ENCODE data around the gene SMIM45.

SMIM45 gene

GRCh38 chr22:41906822-41907221, 45.1 kb upstream of the SMIM45 start:
- Histone ChIP-seq H3K27ac (no peak overlapping the region), H3K4me1 (peaks cover 9 to 18% of the 10 kb centered on the region in 2 donors), H3K9me3 (no peaks in the 10 kb centered on the region), H3K27me3 (peaks cover 13% of the 10 kb centered on the region), H3K4me3 (replicated peaks in 1 of 3) (no peak overlapping the region), H3K36me3 (peaks cover 26 to 30% of the 10 kb centered on the region in 2 donors)
- no peak for TF ChIP-seq POLR2A (IDR thresholded peaks at IDR 0.05)
- TF ChIP-seq CTCF (IDR thresholded peaks at IDR 0.05), result no peak
- intact Hi-C loops (cut with DNase I), result no loop called here
- WGBS, 2 donors, result 97 to 100% methylated on average over 4 to 5 of the region's 5 CpGs
- DNase-seq, result no peak

- no peak for DNase-seq
- peaks cover 23 to 26% of the 10 kb centered on the region in 2 donors for H3K36me3 ChIP-seq
- TF ChIP-seq POLR2A (IDR thresholded peaks at IDR 0.05), result no peak
- TF ChIP-seq CTCF (IDR thresholded peaks at IDR 0.05), result no peak
- H3K9me3 ChIP-seq, result no peaks in the 10 kb centered on the region
- H3K27me3 ChIP-seq, result peaks cover 20% of the 10 kb centered on the region
- intact Hi-C loops (cut with DNase I), result no loop called here
- WGBS, 2 donors, result 87 to 92% methylated on average over 6 to 10 of the region's 10 CpGs
- peaks cover 9 to 18% of the 10 kb centered on the region in 2 donors for H3K4me1 ChIP-seq
- H3K4me3 ChIP-seq (replicated peaks in 1 of 3), result no peak overlapping the region
- H3K27ac ChIP-seq, result no peak overlapping the region
Observed at GRCh38 chr22:41907436-41908401, 44.2 kb upstream of the SMIM45 start.

GRCh38 chr22:41908411-41909309, 43.3 kb upstream of the SMIM45 start:
- Histone ChIP-seq H3K4me1 (peaks cover 9 to 18% of the 10 kb centered on the region in 2 donors), H3K27me3 (peaks cover 20% of the 10 kb centered on the region), H3K9me3 (no peaks in the 10 kb centered on the region), H3K27ac (no peak overlapping the region), H3K4me3 (replicated peaks in 1 of 3) (no peak overlapping the region), H3K36me3 (peaks cover 14 to 21% of the 10 kb centered on the region in 2 donors)
- 82 to 85% methylated on average over 8 of the region's 14 CpGs for WGBS, 2 donors
- DNase-seq, result no peak
- intact Hi-C loops (cut with DNase I), result no loop called here
- TF ChIP-seq CTCF (IDR thresholded peaks at IDR 0.05) (no peak), POLR2A (IDR thresholded peaks at IDR 0.05) (no peak)

GRCh38 chr22:41909310-41910049, 42.5 kb upstream of the SMIM45 start:
- H3K27me3 ChIP-seq, result peaks cover 20% of the 10 kb centered on the region
- intact Hi-C loops (cut with DNase I), result no loop called here
- no peaks in the 10 kb centered on the region for H3K9me3 ChIP-seq
- peaks cover 9 to 23% of the 10 kb centered on the region in 2 donors for H3K4me1 ChIP-seq
- H3K4me3 ChIP-seq (replicated peaks in 1 of 3), result no peak overlapping the region
- 49% methylated on average over 8 to 18 of the region's 55 CpGs for WGBS, 2 donors
- no peak for DNase-seq
- peaks cover 9 to 14% of the 10 kb centered on the region in 2 donors for H3K36me3 ChIP-seq
- TF ChIP-seq CTCF (IDR thresholded peaks at IDR 0.05) (no peak), POLR2A (IDR thresholded peaks at IDR 0.05) (no peak)
- H3K27ac ChIP-seq, result no peak overlapping the region
